ENCODE measurements around the gene PLEKHM2. TPM values are rescaled to one million over a fixed set of nuclear protein-coding genes. Genes with fewer than 3 reads are reported as not detected.

PLEKHM2 gene
- total RNA-seq, 4 donors from 2014 or later = 55.5 to 98.7 (median 61.9) TPM

DNA sequence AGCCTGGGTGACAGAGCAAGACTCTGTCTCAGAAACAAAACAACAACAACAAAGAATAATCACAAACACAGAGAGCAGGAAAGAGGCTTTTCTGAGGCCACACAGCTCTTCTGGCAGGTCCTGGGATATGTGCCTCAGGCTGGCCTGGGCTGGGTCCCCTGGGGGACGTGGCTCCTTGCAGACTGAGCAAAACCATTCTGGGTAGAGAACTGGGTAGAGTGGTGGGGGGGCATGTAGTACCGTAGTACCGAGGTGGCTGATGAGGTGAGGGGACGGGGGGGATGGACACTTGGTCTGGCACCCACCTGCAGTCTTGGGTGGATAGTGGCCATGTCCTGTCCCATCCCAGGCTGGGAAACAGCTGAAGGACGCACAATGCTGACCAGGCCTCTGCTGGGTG lies 64.1 kb downstream of the PLEKHM2 start:
- DNase-seq (ENCODE audit: low spot score in 2 of 2) = no peak
- 83 to 95% methylated on average over 5 of the region's 5 CpGs for WGBS, 2 donors
- no peak overlapping the region for H3K4me3 ChIP-seq (ENCODE audit: low read depth, poor library complexity, severe bottlenecking)
- TF ChIP-seq POLR2A (IDR thresholded peaks at IDR 0.05) = no peak
- TF ChIP-seq, protein P1, sequence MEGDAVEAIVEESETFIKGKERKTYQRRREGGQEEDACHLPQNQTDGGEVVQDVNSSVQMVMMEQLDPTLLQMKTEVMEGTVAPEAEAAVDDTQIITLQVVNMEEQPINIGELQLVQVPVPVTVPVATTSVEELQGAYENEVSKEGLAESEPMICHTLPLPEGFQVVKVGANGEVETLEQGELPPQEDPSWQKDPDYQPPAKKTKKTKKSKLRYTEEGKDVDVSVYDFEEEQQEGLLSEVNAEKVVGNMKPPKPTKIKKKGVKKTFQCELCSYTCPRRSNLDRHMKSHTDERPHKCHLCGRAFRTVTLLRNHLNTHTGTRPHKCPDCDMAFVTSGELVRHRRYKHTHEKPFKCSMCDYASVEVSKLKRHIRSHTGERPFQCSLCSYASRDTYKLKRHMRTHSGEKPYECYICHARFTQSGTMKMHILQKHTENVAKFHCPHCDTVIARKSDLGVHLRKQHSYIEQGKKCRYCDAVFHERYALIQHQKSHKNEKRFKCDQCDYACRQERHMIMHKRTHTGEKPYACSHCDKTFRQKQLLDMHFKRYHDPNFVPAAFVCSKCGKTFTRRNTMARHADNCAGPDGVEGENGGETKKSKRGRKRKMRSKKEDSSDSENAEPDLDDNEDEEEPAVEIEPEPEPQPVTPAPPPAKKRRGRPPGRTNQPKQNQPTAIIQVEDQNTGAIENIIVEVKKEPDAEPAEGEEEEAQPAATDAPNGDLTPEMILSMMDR (IDR thresholded peaks at IDR 0.05) = no peak
- intact Hi-C loops (cut with DNase I; ENCODE audit: low total_unique reads) = no loop called here

DNA sequence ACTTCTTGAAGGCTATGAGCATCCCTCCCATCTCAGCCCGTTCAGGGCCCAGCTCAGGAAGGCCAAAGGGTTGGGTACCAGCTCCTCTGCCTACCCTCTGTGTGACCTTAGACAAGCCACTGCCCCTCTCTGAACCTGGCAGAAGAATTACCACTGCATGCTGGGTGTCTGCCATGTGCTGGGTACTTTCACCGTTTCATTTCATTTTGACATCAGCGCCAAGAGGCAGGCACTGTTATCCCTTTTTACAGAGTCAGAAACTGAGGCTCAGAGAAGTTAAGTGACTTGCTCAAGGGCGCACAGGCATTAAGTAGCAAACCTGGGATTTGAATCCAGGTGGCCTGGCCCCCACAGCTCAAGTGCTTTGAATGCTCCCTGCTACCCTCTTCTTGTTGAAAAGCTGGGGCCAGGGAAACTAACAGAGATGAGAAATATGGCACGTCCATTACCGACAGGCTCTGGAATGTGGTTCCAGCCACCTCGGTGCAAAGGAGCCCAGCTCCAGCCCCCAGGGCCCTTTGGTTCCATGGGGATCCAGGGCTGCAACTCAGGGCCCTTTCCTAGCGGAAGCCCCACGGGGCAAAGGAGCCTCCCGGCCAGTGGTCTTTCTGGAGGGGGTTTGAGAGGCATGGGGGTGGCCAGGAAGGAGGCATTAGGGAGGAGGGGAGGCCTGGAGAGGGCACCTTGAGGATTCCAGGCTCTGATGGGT lies 64.7 kb downstream of the PLEKHM2 start:
- TF ChIP-seq, protein P1 (IDR thresholded peaks at IDR 0.05) = no peak
- no peak for TF ChIP-seq POLR2A (IDR thresholded peaks at IDR 0.05)
- 87 to 92% methylated on average over 9 to 10 of the region's 10 CpGs for WGBS, 2 donors
- DNase-seq (ENCODE audit: low spot score in 2 of 2) = no peak
- no peak overlapping the region for H3K4me3 ChIP-seq (ENCODE audit: low read depth, poor library complexity, severe bottlenecking)
- intact Hi-C loops (cut with DNase I; ENCODE audit: low total_unique reads) = no loop called here

DNA sequence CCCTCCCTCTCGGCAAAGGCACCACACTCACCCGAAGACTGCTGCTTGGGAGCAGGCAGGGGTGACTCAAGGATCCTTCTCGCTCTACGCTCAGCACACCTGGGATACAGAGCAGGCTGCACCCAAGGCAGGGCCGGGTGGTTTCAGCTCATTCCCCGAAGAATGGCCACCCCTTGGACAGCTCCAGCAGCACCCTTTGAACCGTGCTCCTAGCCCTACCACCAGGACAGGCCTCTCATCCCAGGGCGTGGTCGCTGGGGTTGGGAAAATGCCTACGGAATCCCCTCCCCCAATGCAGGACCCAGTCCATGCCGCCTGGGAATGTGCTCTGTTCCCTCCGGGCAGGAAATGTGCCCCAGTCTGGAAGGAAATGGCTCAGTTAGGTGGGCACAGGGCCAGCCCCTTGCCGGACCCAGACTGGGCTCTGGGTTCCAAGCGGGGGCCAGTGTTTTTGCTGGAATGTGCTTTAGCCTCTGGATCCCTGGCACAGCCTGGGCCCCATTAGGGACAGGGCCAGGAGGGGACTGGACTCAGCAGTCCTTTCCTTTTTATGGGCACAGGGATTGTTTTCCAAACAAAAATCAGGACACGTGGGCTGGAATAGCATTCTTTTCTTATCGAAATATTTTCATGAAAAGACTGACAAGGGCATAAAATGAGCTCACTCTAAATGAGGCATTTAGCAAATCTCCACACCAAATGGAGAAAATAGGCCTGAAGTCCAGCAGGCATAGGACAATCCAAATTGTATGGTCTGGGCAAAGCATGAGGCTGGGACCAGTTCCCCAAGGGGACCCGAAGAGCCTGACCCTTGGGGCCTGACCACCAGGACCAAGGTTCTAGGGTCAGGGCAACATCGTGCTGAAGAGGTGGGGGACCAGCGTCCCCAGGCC lies 65.5 kb downstream of the PLEKHM2 start:
- WGBS, 2 donors = 60 to 66% methylated on average over 15 of the region's 19 CpGs
- no peak for TF ChIP-seq POLR2A (IDR thresholded peaks at IDR 0.05)
- TF ChIP-seq, protein P1 (IDR thresholded peaks at IDR 0.05) = no peak
- no peak overlapping the region for H3K4me3 ChIP-seq (ENCODE audit: low read depth, poor library complexity, severe bottlenecking)
- intact Hi-C loops (cut with DNase I; ENCODE audit: low total_unique reads) = no loop called here
- DNase-seq (ENCODE audit: low spot score in 2 of 2) = no peak

DNA sequence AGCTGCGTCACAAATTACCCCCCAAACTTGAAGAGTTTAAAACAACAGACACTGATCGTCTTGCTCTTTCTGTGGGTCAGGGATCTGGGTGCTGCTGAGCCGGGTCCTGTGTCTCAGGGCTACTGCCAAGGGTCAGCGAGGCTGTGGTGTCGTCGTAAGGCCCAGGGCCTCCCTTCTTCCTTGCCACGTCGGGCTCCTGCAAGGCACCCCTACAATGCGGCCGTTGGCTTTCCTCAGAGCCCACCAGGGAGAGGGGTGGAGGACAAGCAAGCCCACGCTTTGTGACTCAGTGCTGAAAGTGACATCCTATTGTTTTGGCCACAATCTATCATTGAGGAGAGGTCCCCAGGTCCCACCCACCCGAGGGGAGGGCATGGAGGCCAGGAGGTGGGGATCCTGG lies 66.8 kb downstream of the PLEKHM2 start:
- WGBS, 2 donors = 88 to 90% methylated on average over 12 of the region's 12 CpGs

DNA sequence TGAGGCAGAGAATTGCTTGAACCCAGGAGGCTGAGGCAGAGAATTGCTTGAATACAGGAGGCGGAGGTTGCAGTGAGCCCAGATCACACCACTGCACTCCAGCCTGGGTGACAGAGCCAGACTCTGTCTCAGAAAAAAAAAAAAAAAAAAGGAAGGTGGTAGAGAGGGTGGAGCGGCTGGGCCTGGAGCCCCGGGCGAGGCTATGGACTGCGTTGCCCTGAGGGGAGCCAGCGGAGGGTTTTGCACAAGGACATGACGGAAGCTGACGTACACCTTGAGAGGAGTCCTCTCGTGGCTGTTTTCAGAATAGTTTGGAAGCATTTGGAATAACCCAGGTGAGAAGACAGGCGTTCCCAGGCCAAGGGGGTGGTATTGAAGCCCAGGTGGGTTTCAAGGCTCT lies 67.6 kb downstream of the PLEKHM2 start:
- intact Hi-C loops (cut with DNase I; ENCODE audit: low total_unique reads) = no loop called here
- no peak for DNase-seq (ENCODE audit: low spot score in 2 of 2)
- TF ChIP-seq POLR2A (IDR thresholded peaks at IDR 0.05) = no peak
- TF ChIP-seq, protein P1 (IDR thresholded peaks at IDR 0.05) = no peak
- WGBS, 2 donors = 71 to 81% methylated on average over 10 of the region's 10 CpGs
- H3K4me3 ChIP-seq (ENCODE audit: low read depth, poor library complexity, severe bottlenecking) = no peak overlapping the region

More for the DNA sequence above, 66.8 kb downstream of the PLEKHM2 start:
- intact Hi-C loops (cut with DNase I; ENCODE audit: low total_unique reads) = no loop called here
- TF ChIP-seq POLR2A (IDR thresholded peaks at IDR 0.05) = no peak
- TF ChIP-seq, protein P1 (IDR thresholded peaks at IDR 0.05) = no peak
- no peak for DNase-seq (ENCODE audit: low spot score in 2 of 2)
- no peak overlapping the region for H3K4me3 ChIP-seq (ENCODE audit: low read depth, poor library complexity, severe bottlenecking)

Measured in lower leg skin (tissue), 4 donors.